SIG-M5 treated with dmso at 0.1 percent for 504 hours (cell line): ENCODE data around the gene TUBB4B.

Source experiments
- DNase-seq: peaks from one replicate; lab custom pipeline; 2025; ENCODE audit not compliant: unreplicated experiment; lab: John Stamatoyannopoulos, UW

Gene TUBB4B

DNA sequence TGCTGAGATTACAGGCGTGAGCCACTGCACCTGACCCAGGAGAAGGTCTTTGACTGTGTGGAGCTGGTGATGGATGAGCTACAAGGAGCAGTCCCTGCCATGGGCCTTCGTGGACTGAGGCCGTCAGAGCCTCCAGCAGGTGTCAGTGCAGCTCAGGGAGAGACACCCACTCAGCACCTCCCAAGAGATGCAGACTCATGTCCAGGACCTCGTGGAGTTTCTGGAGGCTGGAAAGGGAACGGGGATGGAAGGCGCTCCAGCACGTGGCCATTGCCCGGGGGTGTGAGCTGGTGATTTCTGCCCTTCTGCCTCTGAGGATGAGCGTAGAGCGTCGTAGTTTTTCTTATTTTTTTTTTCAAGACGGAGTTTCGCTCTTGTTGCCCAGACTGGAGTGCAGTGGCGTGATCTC, 45.9 kb downstream of the TUBB4B start:
- DNase-seq, result peak; percentile 28

DNA sequence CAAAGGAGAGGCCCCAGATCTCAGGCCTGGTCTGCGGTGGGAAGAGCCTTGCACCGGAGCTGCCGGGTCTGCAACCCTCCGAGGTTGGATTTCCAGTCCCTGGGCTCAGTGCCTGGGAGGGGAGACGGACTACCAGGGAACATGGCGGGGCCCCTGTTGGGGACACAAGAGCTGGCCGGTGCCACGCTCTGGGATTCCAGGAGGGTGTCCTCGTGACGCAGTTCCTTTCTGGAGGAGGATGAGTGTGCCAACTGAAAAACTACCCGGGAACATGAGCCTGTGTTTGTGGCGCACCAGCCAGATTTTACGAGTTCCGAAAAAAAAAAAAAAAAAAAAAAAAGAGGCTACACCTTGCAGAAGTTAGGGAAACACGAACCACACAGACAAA, 52.0 kb downstream of the TUBB4B start:
- no peak for DNase-seq
